HEK293 (cell line): Measurements from ENCODE around the gene PARD3.

ENCODE experiments used
- CTCF ChIA-PET: fragments of 350-600 bp; formaldehyde crosslinking; extraction: SDS; loops from one replicate; lab custom pipeline; 2021; ENCODE audit warnings: antibody characterized with exemption; lab: Yijun Ruan, JAX
- POLR2A ChIA-PET: fragments of 300-600 bp; formaldehyde crosslinking; extraction: SDS; loops from one replicate; lab custom pipeline; 2020; ENCODE audit warnings: antibody characterized with exemption, inconsistent platforms; lab: Yijun Ruan, JAX
- H3K27ac ChIP-seq: fragments of 200-500 bp; sonication (Bioruptor generic); 2 replicates; pipeline ENCODE4 v1.5.1; 2014; ENCODE audit warnings: low read depth, low read length, control low read depth, inconsistent platforms; ENCODE audit errors: extremely low read depth
- H3K36me3 ChIP-seq, 2 experiments: fragments of 200-500 bp in 1 of 2; sonication (Bioruptor generic) in 1 of 2; 1 replicate in 1 of 2; 2 replicates in 1 of 2; pipeline ENCODE4 v1.5.1; 2014 to 2017; ENCODE audit warnings: inconsistent platforms in 2 of 2, low read length in 2 of 2; ENCODE audit not compliant: control insufficient read depth in 2 of 2, insufficient read depth in 1 of 2
- H3K4me1 ChIP-seq: fragments of 200-500 bp; sonication (Bioruptor generic); 2 replicates; pipeline ENCODE4 v1.5.1; 2014; ENCODE audit warnings: mild to moderate bottlenecking, low read length, inconsistent platforms; ENCODE audit not compliant: control insufficient read depth, insufficient read depth
- H3K4me3 ChIP-seq: 2 replicates; pipeline ENCODE4 v1.5.1; 2011; ENCODE audit warnings: low read depth, mild to moderate bottlenecking, control low read depth, low read length, moderate library complexity
- H3K9me3 ChIP-seq: fragments of 200-500 bp; sonication (Bioruptor generic); 2 replicates; pipeline ENCODE4 v1.5.1; 2014; ENCODE audit warnings: low read depth, low read length, inconsistent platforms; ENCODE audit not compliant: control insufficient read depth, insufficient read depth
- EGR2 ChIP-seq: fragments of 450-650 bp; formaldehyde crosslinking; IDR thresholded peaks from 2 replicates; pipeline ENCODE4 v1.5.1; 2016; ENCODE audit warnings: low read depth, missing biosample characterization, missing genetic modification characterization
- FEZF1 ChIP-seq: fragments of 450-650 bp; formaldehyde crosslinking; IDR thresholded peaks from 2 replicates; pipeline ENCODE4 v1.5.1; 2016; ENCODE audit warnings: missing biosample characterization, missing genetic modification characterization
- GLIS1 ChIP-seq: fragments of 450-650 bp; formaldehyde crosslinking; IDR thresholded peaks from 2 replicates; pipeline ENCODE4 v1.5.1; 2016; ENCODE audit warnings: missing biosample characterization, missing genetic modification characterization
- OSR2 ChIP-seq: fragments of 450-650 bp; formaldehyde crosslinking; IDR thresholded peaks from 2 replicates; pipeline ENCODE4 v1.5.1; 2016; ENCODE audit warnings: missing biosample characterization, missing genetic modification characterization
- SCRT2 ChIP-seq: fragments of 450-650 bp; formaldehyde crosslinking; IDR thresholded peaks from 2 replicates; pipeline ENCODE4 v1.5.1; 2016; ENCODE audit warnings: missing biosample characterization, missing genetic modification characterization
- ZBTB17 ChIP-seq: fragments of 450-650 bp; formaldehyde crosslinking; IDR thresholded peaks from 2 replicates; pipeline ENCODE4 v1.5.1; 2016; ENCODE audit warnings: missing biosample characterization, missing genetic modification characterization
- ZNF112 ChIP-seq: fragments of 450-650 bp; formaldehyde crosslinking; IDR thresholded peaks from 2 replicates; pipeline ENCODE4 v1.5.0; 2017; ENCODE audit warnings: missing biosample characterization, missing genetic modification characterization
- ZNF146 ChIP-seq: fragments of 450-650 bp; formaldehyde crosslinking; IDR thresholded peaks from 2 replicates; pipeline ENCODE4 v1.5.1; 2016; ENCODE audit warnings: missing biosample characterization, missing genetic modification characterization
- ZNF169 ChIP-seq: fragments of 450-650 bp; formaldehyde crosslinking; IDR thresholded peaks from 2 replicates; pipeline ENCODE4 v1.5.1; 2016; ENCODE audit warnings: missing biosample characterization, missing genetic modification characterization
- ZNF184 ChIP-seq: fragments of 450-650 bp; IDR thresholded peaks from 2 replicates; pipeline ENCODE4 v1.5.1; 2018; ENCODE audit warnings: missing biosample characterization, mild to moderate bottlenecking, missing genetic modification characterization
- ZNF19 ChIP-seq: fragments of 450-650 bp; formaldehyde crosslinking; IDR thresholded peaks from 2 replicates; pipeline ENCODE4; 2016; ENCODE audit warnings: missing biosample characterization, missing genetic modification characterization, low read depth
- ZNF248 ChIP-seq: fragments of 450-650 bp; formaldehyde crosslinking; IDR thresholded peaks from 2 replicates; pipeline ENCODE4 v1.5.1; 2017; ENCODE audit warnings: missing biosample characterization, missing genetic modification characterization
- ZNF311 ChIP-seq: fragments of 450-650 bp; formaldehyde crosslinking; IDR thresholded peaks from 2 replicates; pipeline ENCODE4 v1.5.1; 2017; ENCODE audit warnings: missing biosample characterization, missing genetic modification characterization, borderline replicate concordance
- ZNF426 ChIP-seq: fragments of 450-650 bp; formaldehyde crosslinking; IDR thresholded peaks from 2 replicates; pipeline ENCODE4 v1.5.1; 2017; ENCODE audit warnings: missing biosample characterization, missing genetic modification characterization, mild to moderate bottlenecking, inconsistent platforms, moderate library complexity
- ZNF521 ChIP-seq: fragments of 450-650 bp; formaldehyde crosslinking; IDR thresholded peaks from 2 replicates; pipeline ENCODE4 v1.5.1; 2017; ENCODE audit warnings: missing biosample characterization, mild to moderate bottlenecking, missing genetic modification characterization
- ZNF677 ChIP-seq: fragments of 450-650 bp; IDR thresholded peaks from 2 replicates; pipeline ENCODE4 v1.5.0; 2018; ENCODE audit warnings: missing biosample characterization, mild to moderate bottlenecking, missing genetic modification characterization, moderate library complexity
- ZNF777 ChIP-seq: fragments of 450-650 bp; formaldehyde crosslinking; IDR thresholded peaks from 2 replicates; pipeline ENCODE4 v1.5.1; 2017; ENCODE audit warnings: missing biosample characterization, missing genetic modification characterization, borderline replicate concordance
- ZNF843 ChIP-seq: fragments of 450-650 bp; formaldehyde crosslinking; IDR thresholded peaks from 2 replicates; pipeline ENCODE4 v1.5.1; 2016; ENCODE audit warnings: missing biosample characterization, missing genetic modification characterization
- ZSCAN16 ChIP-seq: fragments of 450-650 bp; formaldehyde crosslinking; IDR thresholded peaks from 2 replicates; pipeline ENCODE4 v1.5.1; 2016; ENCODE audit warnings: missing biosample characterization, missing genetic modification characterization
- TF ChIP-seq, protein P1 (sequence below): fragments of 450-650 bp; formaldehyde crosslinking; IDR thresholded peaks from 2 replicates; pipeline ENCODE4 v1.5.1; 2016; ENCODE audit warnings: missing biosample characterization, missing genetic modification characterization
- TF ChIP-seq, protein P2 (sequence below): fragments of 450-650 bp; formaldehyde crosslinking; IDR thresholded peaks from 2 replicates; pipeline ENCODE4 v1.5.1; 2017; ENCODE audit warnings: missing biosample characterization, missing genetic modification characterization

Gene PARD3

DNA sequence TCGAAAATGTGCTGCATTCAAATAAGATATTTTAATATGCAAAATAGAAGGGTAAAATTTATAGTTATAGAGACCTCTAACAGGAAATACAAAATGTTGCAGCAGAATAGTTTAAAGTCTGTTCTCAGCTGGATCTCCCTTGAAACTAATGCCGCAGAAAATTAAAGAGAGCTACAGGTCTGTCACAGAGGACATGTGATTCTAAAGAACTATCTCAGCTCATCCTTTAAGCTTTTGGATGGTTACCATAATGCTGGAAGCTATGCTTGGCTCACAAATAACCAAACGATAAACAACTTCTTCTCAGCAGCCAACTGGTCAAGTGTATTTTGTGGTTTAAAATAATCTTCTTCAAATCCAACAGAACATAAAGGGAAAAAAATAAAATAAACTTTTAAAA lies 353.0 kb downstream of the PARD3 start:
- H3K27ac ChIP-seq = no peak overlapping the region
- TF ChIP-seq ZNF146 (tag by site-specific recombination) = no peak
- no peak for TF ChIP-seq GLIS1 (tag by site-specific recombination)
- no peak for TF ChIP-seq ZNF677
- TF ChIP-seq, protein P1, sequence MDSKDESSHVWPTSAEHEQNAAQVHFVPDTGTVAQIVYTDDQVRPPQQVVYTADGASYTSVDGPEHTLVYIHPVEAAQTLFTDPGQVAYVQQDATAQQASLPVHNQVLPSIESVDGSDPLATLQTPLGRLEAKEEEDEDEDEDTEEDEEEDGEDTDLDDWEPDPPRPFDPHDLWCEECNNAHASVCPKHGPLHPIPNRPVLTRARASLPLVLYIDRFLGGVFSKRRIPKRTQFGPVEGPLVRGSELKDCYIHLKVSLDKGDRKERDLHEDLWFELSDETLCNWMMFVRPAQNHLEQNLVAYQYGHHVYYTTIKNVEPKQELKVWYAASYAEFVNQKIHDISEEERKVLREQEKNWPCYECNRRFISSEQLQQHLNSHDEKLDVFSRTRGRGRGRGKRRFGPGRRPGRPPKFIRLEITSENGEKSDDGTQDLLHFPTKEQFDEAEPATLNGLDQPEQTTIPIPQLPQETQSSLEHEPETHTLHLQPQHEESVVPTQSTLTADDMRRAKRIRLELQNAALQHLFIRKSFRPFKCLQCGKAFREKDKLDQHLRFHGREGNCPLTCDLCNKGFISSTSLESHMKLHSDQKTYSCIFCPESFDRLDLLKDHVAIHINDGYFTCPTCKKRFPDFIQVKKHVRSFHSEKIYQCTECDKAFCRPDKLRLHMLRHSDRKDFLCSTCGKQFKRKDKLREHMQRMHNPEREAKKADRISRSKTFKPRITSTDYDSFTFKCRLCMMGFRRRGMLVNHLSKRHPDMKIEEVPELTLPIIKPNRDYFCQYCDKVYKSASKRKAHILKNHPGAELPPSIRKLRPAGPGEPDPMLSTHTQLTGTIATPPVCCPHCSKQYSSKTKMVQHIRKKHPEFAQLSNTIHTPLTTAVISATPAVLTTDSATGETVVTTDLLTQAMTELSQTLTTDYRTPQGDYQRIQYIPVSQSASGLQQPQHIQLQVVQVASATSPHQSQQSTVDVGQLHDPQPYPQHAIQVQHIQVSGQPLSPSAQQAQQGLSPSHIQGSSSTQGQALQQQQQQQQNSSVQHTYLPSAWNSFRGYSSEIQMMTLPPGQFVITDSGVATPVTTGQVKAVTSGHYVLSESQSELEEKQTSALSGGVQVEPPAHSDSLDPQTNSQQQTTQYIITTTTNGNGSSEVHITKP (tag by site-specific recombination) = no peak
- no peak for TF ChIP-seq ZNF311 (tag by site-specific recombination)
- no peak for TF ChIP-seq EGR2 (tag by site-specific recombination)
- no peak for TF ChIP-seq ZNF521 (tag by site-specific recombination)
- TF ChIP-seq ZNF777 = no peak
- TF ChIP-seq ZNF169 (tag by site-specific recombination) = no peak
- TF ChIP-seq ZNF19 (tag by site-specific recombination) = no peak
- TF ChIP-seq ZSCAN16 = no peak
- CTCF ChIA-PET = no interaction called here
- H3K36me3 ChIP-seq = no peaks in the 10 kb centered on the region
- POLR2A ChIA-PET = no interaction called here
- H3K4me1 ChIP-seq = no peaks in the 10 kb centered on the region
- H3K9me3 ChIP-seq = no peaks in the 10 kb centered on the region
- no peak overlapping the region for H3K4me3 ChIP-seq

DNA sequence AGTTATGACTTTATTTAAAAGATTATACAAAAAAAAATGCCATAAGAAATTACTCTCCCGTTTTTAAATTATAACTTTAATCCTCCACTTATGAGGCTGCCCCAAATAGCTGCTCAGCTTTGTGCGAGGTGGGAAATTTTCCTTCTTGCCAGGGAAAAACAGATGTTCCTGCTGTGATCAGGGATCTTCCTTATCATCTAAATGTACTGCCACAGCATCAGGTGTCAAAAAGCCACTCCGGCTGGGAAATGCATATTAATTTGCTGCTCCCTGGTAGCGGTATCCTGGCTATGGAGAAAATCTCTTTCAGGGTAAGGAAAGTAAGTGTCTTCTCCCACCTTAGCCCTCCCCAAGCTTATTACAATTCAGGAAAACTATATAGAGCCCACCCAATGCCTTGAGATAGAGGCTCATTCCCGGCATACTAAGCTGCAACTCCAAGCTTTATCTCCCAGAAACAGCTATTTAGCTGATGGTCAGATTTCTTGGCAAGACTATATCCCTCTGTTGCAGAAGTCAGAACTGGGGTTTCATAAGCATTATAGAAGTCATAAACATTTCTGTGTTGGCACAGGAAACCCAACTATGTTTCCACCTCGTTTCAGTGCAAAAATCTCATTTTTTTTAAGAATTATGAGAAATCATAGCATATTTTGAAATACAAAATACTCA lies 360.4 kb downstream of the PARD3 start:
- Histone ChIP-seq H3K36me3 (no peaks in the 10 kb centered on the region), H3K4me3 (no peak overlapping the region), H3K4me1 (peaks cover 12% of the 10 kb centered on the region), H3K9me3 (no peaks in the 10 kb centered on the region), H3K27ac (no peak overlapping the region)
- POLR2A ChIA-PET = no interaction called here
- CTCF ChIA-PET = interaction anchor here (1.2 kb wide), 1 partner anchor 184 kb away, joined by 4 read pairs; no protein-coding TSS in a partner anchor
- TF ChIP-seq ZNF843 (tag by site-specific recombination) = 0 out of 2 replicates have a peak, but pooled peaks have one; percentile 47
- TF ChIP-seq, protein P2, sequence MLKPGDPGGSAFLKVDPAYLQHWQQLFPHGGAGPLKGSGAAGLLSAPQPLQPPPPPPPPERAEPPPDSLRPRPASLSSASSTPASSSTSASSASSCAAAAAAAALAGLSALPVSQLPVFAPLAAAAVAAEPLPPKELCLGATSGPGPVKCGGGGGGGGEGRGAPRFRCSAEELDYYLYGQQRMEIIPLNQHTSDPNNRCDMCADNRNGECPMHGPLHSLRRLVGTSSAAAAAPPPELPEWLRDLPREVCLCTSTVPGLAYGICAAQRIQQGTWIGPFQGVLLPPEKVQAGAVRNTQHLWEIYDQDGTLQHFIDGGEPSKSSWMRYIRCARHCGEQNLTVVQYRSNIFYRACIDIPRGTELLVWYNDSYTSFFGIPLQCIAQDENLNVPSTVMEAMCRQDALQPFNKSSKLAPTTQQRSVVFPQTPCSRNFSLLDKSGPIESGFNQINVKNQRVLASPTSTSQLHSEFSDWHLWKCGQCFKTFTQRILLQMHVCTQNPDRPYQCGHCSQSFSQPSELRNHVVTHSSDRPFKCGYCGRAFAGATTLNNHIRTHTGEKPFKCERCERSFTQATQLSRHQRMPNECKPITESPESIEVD = peak; percentile 86
- peak; percentile 74 for TF ChIP-seq SCRT2 (tag by site-specific recombination)
- TF ChIP-seq FEZF1 = peak; percentile 66
- no peak for TF ChIP-seq ZNF112 (tag by site-specific recombination)
- TF ChIP-seq ZBTB17 (tag by site-specific recombination) = 0 out of 2 replicates have a peak, but pooled peaks have one; percentile 25
- TF ChIP-seq ZNF426 (tag by site-specific recombination) = no peak
- TF ChIP-seq ZNF248 (tag by site-specific recombination) = no peak
- TF ChIP-seq ZNF184 (tag by site-specific recombination) = peak; percentile 24; the same call in 1 of the 2 replicates
- TF ChIP-seq OSR2 (tag by site-specific recombination) = peak; percentile 64; the same call in 1 of the 2 replicates
